GM12865 (cell line): ENCODE measurements around the gene PPIL1.

ENCODE experiments used
- DNase-seq: peaks from one replicate; pipeline ENCODE4 v3.0.0; 2010; ENCODE audit warnings: low read depth
- H3K4me3 ChIP-seq: 2 replicates; pipeline ENCODE4 v1.5.1; 2011; ENCODE audit warnings: mild to moderate bottlenecking, low read depth, low read length, control low read depth
- TF ChIP-seq, protein P1 (sequence below): IDR thresholded peaks from 2 replicates; pipeline ENCODE4 v1.5.1; 2011; ENCODE audit warnings: low read length, control low read depth, low read depth, inconsistent platforms; ENCODE audit not compliant: insufficient read depth; ENCODE audit errors: missing control alignments

The PPIL1 gene

DNA sequence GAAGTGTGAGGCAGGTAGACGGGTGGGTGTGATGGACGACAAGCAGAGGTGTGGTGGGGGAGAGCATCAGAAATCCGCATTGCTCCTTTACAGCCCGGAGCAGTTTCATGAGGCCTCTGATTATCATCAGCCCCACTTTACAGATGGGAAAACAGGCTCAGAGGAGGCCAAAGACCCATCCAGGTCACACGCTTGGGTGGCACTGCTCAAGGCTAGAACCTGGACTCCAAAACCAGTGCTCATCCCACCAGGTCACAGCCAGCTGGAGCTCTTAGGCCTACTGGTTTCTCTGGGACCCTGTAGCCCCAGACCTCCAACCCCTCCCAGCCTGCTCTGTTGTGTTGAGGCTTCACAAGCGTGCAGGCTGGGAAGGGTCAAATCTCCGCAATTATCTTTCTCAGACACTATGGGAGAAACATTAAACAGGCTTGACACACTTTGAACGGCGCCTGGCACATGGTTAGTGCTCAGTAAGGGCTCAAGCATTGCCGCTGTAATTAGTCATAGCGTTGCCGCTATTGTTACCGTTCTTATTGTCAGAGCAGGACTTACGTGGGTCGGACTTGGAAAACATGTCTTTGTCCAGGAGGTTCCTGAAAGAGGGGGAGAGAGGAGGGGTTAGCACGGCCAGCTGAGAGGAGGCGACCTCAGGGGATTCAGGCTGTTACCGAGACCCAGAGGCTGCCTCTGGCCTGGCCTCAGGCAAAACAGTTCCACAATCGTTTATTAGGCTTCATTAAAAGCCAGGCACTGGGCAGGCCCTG is 51.9 kb downstream of the PPIL1 start:
- no peak overlapping the region for H3K4me3 ChIP-seq
- no peak for DNase-seq
- TF ChIP-seq, protein P1, sequence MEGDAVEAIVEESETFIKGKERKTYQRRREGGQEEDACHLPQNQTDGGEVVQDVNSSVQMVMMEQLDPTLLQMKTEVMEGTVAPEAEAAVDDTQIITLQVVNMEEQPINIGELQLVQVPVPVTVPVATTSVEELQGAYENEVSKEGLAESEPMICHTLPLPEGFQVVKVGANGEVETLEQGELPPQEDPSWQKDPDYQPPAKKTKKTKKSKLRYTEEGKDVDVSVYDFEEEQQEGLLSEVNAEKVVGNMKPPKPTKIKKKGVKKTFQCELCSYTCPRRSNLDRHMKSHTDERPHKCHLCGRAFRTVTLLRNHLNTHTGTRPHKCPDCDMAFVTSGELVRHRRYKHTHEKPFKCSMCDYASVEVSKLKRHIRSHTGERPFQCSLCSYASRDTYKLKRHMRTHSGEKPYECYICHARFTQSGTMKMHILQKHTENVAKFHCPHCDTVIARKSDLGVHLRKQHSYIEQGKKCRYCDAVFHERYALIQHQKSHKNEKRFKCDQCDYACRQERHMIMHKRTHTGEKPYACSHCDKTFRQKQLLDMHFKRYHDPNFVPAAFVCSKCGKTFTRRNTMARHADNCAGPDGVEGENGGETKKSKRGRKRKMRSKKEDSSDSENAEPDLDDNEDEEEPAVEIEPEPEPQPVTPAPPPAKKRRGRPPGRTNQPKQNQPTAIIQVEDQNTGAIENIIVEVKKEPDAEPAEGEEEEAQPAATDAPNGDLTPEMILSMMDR, result no peak

- no peak for DNase-seq
- H3K4me3 ChIP-seq, result no peak overlapping the region
- TF ChIP-seq, protein P1, result no peak
Observed at GRCh38 chr6:36821581-36822335, 52.8 kb downstream of the PPIL1 start.

DNA sequence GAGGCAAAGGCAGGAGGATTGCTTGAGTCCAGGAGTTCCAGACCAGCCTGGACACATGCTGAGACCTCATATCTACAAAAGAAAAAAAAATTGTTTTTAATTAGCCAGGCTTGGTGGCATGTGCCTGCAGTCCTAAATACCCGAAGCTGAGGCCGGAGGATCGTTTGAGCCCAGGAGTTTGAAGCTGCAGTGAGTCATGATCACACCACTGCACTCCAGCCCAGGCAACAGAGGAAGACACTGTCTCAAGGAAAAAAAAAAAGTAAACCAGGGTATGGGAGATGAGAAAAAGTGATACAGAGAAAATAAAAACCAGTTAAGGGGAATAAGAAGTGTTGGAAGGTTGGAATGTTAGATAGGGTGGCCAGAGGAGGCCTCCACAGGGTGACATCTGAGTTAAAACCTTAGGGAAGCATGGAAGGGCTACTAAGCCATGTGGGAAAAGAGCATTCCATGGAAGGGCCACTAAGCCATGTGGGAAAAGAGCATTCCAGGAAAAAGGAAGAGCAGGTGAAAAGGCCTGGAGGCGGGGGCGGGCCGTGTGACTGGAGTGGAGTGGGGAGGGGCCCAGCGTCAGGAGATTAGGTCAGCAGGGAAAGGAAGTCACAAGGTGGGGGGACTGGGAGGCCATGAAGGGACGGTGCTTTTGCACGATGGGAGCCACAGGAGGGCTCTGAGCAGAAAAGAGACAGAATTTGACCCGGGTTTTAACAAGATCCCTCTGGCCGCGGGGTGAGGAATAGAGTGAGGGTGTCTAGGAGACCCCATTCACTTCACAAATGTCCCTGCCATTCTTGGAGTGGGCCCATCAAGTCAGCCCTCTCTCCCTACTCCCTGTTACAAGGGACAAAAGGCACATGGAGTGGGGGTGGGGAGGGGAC is 53.7 kb downstream of the PPIL1 start:
- no peak for DNase-seq
- H3K4me3 ChIP-seq, result no peak overlapping the region
- TF ChIP-seq, protein P1, result no peak

- H3K4me3 ChIP-seq, result no peak overlapping the region
- DNase-seq, result no peak
- TF ChIP-seq, protein P1, result no peak
Observed at GRCh38 chr6:36818756-36819155, 55.8 kb downstream of the PPIL1 start.

DNA sequence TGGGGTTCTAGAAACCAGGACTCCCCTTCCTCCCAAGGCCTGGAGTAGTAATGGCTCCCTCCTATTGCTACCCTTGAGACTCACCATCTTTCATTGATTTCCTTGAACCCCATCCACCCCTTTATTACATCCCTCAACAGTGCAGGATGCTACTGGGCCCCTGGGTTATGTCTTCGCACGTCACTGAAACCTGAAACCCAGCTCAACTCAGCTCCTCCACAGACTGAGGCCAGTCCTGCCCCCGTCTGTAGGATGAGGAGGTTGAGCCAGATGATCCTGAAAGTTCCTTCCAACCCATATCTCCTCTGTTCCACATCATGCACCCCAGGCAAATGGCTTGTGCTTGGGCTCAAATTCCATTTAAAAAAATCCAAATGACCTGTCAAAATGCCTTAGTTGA is 56.8 kb downstream of the PPIL1 start:
- DNase-seq, result no peak
- TF ChIP-seq, protein P1, result no peak
- no peak overlapping the region for H3K4me3 ChIP-seq

DNA sequence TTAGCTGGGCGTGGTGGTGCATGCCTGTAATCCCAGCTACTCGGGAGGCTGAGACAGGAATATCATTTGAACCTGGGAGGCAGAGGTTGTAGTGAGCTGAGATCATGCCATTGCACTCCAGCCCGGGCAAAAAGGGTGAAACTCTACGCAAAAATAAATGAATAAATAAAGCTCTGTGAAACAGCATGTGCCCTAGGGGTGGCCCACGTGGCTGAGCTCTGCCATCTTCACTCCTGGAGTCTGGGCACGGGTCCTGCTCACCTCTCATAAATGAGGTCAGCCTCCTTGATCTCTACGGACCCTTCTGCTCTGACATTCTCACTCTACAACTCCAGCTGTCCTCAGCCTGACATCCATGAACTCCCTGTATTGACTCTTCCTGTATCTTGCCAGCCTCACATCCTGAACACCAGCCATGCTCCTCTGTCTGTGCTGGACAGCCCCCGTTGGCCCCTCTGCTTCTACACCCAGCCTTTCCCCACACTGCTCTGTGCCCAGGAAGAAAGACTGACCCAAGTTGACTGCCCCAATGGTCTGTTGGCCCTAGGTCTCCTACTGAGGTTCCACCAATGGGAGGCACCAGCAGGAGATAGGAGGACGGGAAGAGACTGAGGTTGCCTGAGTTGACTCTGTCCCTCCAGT is 57.3 kb downstream of the PPIL1 start:
- H3K4me3 ChIP-seq, result no peak overlapping the region
- TF ChIP-seq, protein P1, result no peak
- DNase-seq, result no peak
